GM19463 (cell line): Measurements from ENCODE around the gene NPIPB6.

Source experiments
- ATAC-seq: cut with Tn5 transposase; IDR thresholded peaks from one replicate; pipeline ENCODE4 v1.9.1; 2021; ENCODE audit warnings: mild to moderate bottlenecking, moderate library complexity; ENCODE audit not compliant: unreplicated experiment

The NPIPB6 gene

GRCh38 chr16:28324235-28324886, 38.9 kb downstream of the NPIPB6 start:
- ATAC-seq = no peak

- no peak for ATAC-seq
Observed at GRCh38 chr16:28321700-28322411, 41.5 kb downstream of the NPIPB6 start.

- ATAC-seq = no peak
Observed at GRCh38 chr16:28320741-28321140, 42.6 kb downstream of the NPIPB6 start.

- no peak for ATAC-seq
Observed at GRCh38 chr16:28320023-28320561, 43.2 kb downstream of the NPIPB6 start.

DNA sequence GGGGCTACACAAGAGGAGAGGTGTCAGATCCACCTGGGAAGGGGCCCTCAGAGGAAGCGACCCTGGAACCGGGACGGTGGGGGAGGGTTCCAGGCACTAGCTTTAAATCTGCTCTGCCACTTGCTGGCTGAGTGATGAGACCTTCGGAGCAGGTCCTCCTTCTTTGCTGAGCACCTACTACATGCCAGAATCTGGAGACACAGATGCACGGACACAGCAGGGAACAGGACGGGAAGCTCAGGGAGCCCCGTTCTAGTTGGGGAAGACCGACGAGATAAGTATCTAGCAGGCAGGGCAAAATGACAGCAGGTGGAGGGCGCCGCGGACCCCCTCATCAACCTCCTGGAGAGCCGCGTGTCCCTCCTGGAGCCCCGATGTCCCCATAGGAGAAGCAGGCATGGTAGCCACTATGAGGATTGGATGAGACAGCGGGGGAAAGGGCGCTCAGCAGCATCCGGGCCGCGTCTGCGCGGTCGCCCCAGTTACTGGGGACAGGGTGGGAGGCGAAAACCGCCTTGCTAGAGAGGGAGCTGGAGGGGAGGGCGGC, 43.8 kb downstream of the NPIPB6 start:
- no peak for ATAC-seq

DNA sequence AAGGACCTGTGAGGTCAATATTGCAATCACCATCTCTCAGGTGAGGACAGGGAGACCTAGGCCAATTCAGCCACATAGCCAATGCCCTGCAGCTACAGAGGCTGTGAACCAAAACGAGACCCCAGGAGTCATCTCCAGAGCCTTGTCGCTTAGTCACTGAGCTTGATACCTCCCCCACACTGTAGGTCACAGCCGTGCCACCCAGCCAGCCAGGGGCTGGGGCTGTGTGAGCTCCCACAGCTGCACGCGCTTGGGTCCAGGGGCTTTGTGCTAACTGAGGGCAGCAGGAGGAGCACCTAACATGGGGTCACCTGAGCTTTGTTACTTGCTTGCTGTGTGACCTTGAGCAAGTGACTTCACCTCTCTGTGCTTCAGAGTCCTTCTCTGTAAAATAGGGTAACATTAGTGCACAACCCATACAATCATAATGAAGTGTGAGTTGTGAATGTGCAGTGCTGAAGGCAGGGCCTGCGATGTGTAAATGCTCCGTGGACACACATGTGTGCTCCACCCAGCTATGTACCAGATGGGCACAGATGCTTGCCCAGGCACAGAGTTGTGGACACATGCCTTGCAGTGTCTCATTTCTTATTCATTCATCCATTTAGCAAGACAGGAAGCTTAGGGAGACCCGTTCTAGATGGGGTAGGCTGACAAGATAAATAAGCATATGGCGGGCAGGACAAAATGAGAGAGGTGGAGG, 45.1 kb downstream of the NPIPB6 start:
- ATAC-seq = no peak

GRCh38 chr16:28317040-28317880, 46.0 kb downstream of the NPIPB6 start:
- no peak for ATAC-seq

GRCh38 chr16:28316054-28316453, 47.3 kb downstream of the NPIPB6 start:
- no peak for ATAC-seq

- ATAC-seq = no peak
Observed at GRCh38 chr16:28313587-28313986, 49.7 kb downstream of the NPIPB6 start.

GRCh38 chr16:28312327-28312726, 51.0 kb downstream of the NPIPB6 start:
- no peak for ATAC-seq

DNA sequence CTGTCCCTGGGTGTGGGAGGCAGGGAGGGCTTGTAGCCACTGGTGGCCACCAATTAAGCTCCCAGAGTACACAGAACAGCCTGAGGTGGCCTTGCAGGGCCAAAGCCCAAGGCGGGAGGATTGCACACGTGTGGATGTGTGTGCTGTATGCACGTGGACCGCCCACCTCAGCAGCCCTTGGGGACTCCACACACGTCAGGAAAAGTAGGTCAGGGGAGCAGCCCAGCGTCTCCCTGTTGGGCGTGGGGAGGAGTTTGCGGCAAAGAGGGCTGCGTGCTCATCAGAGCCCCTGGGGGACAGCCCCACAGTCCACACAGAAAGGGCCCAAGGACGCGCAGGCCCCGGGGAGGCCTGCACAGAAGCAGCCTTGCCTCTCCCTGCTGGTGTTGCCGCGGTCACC, 51.4 kb downstream of the NPIPB6 start:
- ATAC-seq = no peak

- ATAC-seq = no peak
Observed at GRCh38 chr16:28311413-28311812, 51.9 kb downstream of the NPIPB6 start.

DNA sequence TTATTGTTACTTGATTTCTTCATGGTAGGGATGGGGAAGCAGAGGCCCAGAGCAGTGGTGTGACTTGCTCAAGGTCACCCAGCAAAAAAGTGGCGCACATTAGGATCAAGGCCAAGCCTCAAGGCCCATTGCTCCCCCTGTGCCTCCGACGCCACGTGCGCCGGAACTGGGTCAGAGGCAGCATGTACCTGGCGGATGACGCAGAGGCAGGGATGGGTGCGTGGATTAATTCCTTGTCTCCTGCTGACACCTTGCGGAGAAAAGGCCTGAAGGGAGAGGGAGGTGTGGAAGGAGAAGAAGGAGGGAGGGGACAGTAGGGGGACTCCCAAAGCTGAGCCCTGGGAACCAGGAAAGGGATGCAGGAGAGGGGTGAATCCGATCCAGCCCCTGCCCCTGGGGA, 52.5 kb downstream of the NPIPB6 start:
- no peak for ATAC-seq

DNA sequence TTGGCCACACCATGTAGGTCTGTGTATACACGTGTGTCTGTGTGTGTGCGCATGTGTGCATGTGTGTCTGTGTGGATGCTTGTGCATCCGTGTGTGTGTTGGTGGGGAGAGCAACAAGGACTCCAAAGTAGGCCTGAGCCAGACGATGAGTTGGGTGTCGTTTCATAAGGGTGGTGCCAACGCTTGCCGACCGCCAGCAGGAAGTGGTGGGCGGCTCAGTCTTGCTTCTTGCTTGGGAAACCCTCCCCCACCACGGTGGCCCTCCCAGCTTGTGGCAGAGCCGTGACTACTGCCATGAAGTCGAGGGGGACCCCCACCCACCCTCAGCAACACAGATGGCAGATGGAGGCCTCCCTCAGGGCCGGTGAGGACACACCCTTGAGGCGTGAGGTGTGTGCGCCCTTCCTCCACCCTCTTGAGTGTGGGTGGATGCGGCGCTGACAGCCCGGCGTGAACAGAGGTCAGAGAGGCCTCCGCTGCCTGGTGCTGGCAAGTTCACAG, 53.4 kb downstream of the NPIPB6 start:
- no peak for ATAC-seq

DNA sequence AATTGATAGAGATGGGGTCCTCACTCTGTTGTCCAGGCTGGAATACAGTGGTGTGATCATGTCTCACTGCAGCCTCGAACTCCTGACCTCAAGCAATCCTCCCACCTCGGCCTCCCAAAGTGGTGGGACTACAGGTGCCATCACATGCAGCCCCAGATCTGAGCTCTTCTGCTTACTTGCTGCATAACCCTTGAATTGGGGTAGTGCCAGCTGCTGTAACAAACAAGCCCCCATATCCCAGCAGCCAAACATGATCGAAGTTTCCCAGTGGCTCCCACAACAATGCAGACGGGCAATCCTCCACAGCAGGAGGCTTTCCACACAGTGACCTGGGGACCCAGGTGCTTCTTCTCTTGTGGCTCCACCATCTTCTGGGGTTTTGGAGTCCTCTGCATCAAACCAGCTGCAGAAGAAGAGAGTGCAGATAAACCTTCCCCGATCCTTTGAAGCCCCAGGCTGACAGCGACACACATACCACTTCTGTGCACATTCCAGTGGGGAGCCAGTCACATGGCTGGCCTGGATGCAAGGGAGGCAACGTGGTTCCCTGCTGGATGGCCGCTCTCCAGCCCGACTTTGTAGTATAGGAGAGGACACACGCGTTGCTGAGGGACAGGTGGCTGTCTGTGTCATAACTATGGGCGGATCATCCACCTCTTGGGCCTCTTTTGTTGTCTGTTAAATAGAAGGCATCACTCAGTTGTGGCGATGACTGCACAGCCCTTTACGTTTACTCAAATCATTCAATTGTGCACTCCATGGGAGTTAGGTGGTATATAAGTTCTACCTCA, 54.3 kb downstream of the NPIPB6 start:
- no peak for ATAC-seq

DNA sequence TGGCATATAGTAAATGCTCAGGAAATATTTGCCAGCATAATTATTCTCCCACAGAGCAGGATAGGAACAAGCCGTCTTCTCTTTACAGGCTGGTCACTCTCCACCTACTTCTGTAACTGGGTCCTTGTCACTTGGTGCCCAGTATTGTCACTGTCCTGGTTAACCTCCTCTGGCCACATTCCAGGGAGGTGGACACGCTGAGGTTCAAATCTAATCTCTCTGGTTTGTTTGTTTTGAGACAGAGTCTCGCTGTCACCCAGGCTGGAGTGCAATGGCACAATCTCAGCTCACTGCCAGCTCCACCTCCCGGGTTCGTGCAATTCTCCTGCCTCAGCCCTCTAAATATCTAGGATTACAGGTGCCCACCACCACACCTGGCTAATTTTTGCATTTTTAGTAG, 55.4 kb downstream of the NPIPB6 start:
- ATAC-seq = no peak

GRCh38 chr16:28304214-28304613, 59.1 kb downstream of the NPIPB6 start:
- ATAC-seq = no peak

DNA sequence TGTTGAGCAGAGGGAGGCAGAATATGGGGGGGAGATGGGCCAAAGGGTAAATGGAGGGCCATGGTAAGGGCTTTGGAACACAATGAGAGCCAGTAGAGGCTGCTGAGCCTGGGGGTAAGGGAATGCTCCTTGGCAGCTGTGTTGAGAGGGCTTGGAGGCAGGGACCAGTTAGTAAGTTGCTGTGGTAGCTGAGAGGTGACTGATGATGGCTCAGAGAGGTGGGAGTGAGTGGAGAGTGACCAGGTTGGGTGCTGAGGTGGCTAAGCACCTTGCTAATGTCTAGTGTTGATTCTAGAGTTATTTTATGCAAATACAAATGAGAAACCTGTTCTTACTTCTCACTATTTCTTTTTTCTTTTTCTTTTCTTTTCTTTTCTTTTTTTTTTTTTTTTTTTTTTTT, 60.2 kb downstream of the NPIPB6 start:
- ATAC-seq = no peak

DNA sequence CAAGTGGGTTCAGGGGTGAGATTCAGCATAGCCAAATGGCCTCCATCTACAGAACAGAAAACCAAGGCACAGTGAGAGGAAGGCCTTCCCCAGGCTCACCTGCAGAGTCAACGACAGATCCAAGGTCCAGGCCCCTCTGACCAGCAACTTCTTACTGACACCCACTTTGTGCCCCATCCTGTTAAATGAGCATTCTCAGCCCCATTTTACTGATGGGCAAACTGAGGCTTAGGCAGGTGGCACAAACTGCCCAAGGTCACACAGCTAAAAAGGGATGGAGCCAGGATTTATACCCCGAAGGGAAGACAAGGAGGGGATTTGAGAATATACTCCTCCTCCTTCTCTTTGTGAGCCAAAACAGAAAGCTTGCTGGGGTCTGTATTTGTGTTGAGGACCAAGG, 61.7 kb downstream of the NPIPB6 start:
- no peak for ATAC-seq

DNA sequence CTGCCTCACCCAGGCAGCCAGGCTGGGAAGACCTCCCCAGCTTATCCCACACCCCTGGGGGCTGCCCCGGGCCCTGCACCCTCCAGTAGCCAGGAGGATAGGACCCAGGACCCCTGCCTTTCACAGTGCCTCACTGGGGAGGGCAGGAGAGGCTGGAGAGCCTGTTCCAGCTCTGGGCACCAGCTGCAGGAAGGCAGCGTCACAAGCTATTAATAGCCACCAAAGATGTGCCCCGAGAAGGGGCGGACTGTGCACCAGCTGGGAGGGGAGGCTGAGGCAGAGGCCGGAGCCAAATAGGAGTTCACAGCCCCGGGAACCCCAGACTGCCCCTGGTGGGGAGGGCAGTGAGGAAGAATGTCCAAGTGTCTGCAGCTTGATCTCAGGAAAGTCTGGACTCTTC, 62.2 kb downstream of the NPIPB6 start:
- no peak for ATAC-seq
